ENCODE data around the gene MDFIC. TPM values are rescaled to one million over a fixed set of nuclear protein-coding genes. Genes with fewer than 3 reads are reported as not detected.

The MDFIC gene
- total RNA-seq, 1 experiment from 2014 or later, result 13.0 TPM

GRCh38 chr7:115052706-115053105, 130.8 kb downstream of the MDFIC start:
- H3K4me1 Mint-ChIP-seq (ENCODE audit: low read depth, unreplicated experiment), result peaks cover 8% of the 10 kb centered on the region
- H3K27ac Mint-ChIP-seq (ENCODE audit: unreplicated experiment), result no peak overlapping the region
- no peaks in the 10 kb centered on the region for H3K36me3 Mint-ChIP-seq (ENCODE audit: insufficient read depth, unreplicated experiment)
- BruUV-seq (replicated peaks), result no TSS peak
- no peak for DNase-seq
- intact Hi-C loops (cut with micrococcal nuclease; ENCODE audit: unreplicated experiment), result no loop called here
- no peak for TF ChIP-seq CTCF (IDR thresholded peaks at IDR 0.05; ENCODE audit: unreplicated experiment)
- H3K4me3 Mint-ChIP-seq (ENCODE audit: low read depth, unreplicated experiment), result no peak overlapping the region
- H3K9me3 Mint-ChIP-seq (ENCODE audit: low read depth, unreplicated experiment), result peaks cover 3% of the 10 kb centered on the region
- CTCF ChIA-PET, result no interaction called here
- H3K27me3 Mint-ChIP-seq (ENCODE audit: unreplicated experiment), result no peaks in the 10 kb centered on the region

GRCh38 chr7:115054478-115055065, 132.7 kb downstream of the MDFIC start:
- BruUV-seq (replicated peaks), result no TSS peak
- H3K4me1 Mint-ChIP-seq (ENCODE audit: low read depth, unreplicated experiment), result peaks cover 8% of the 10 kb centered on the region
- DNase-seq, result no peak
- no peaks in the 10 kb centered on the region for H3K27me3 Mint-ChIP-seq (ENCODE audit: unreplicated experiment)
- CTCF ChIA-PET, result no interaction called here
- TF ChIP-seq CTCF (IDR thresholded peaks at IDR 0.05; ENCODE audit: unreplicated experiment), result no peak
- no peak overlapping the region for H3K4me3 Mint-ChIP-seq (ENCODE audit: low read depth, unreplicated experiment)
- no peak overlapping the region for H3K27ac Mint-ChIP-seq (ENCODE audit: unreplicated experiment)
- H3K9me3 Mint-ChIP-seq (ENCODE audit: low read depth, unreplicated experiment), result peaks cover 3% of the 10 kb centered on the region
- intact Hi-C loops (cut with micrococcal nuclease; ENCODE audit: unreplicated experiment), result no loop called here
- no peaks in the 10 kb centered on the region for H3K36me3 Mint-ChIP-seq (ENCODE audit: insufficient read depth, unreplicated experiment)

- Mint-ChIP-seq H3K9me3 (ENCODE audit: low read depth, unreplicated experiment) (peaks cover 3% of the 10 kb centered on the region), H3K27ac (ENCODE audit: unreplicated experiment) (no peak overlapping the region), H3K4me1 (ENCODE audit: low read depth, unreplicated experiment) (peaks cover 8% of the 10 kb centered on the region), H3K27me3 (ENCODE audit: unreplicated experiment) (no peaks in the 10 kb centered on the region), H3K4me3 (ENCODE audit: low read depth, unreplicated experiment) (no peak overlapping the region), H3K36me3 (ENCODE audit: insufficient read depth, unreplicated experiment) (no peaks in the 10 kb centered on the region)
- CTCF ChIA-PET, result no interaction called here
- TF ChIP-seq CTCF (IDR thresholded peaks at IDR 0.05; ENCODE audit: unreplicated experiment), result no peak
- intact Hi-C loops (cut with micrococcal nuclease; ENCODE audit: unreplicated experiment), result no loop called here
- no TSS peak for BruUV-seq (replicated peaks)
- no peak for DNase-seq
Observed at GRCh38 chr7:115056019-115056418, 134.1 kb downstream of the MDFIC start.

GRCh38 chr7:115058726-115059125, 136.8 kb downstream of the MDFIC start:
- BruUV-seq (replicated peaks), result no TSS peak
- H3K27me3 Mint-ChIP-seq (ENCODE audit: unreplicated experiment), result no peaks in the 10 kb centered on the region
- peaks cover 3% of the 10 kb centered on the region for H3K9me3 Mint-ChIP-seq (ENCODE audit: low read depth, unreplicated experiment)
- no peak for TF ChIP-seq CTCF (IDR thresholded peaks at IDR 0.05; ENCODE audit: unreplicated experiment)
- no peak for DNase-seq
- H3K36me3 Mint-ChIP-seq (ENCODE audit: insufficient read depth, unreplicated experiment), result no peaks in the 10 kb centered on the region
- peaks cover 8% of the 10 kb centered on the region for H3K4me1 Mint-ChIP-seq (ENCODE audit: low read depth, unreplicated experiment)
- H3K27ac Mint-ChIP-seq (ENCODE audit: unreplicated experiment), result no peak overlapping the region
- intact Hi-C loops (cut with micrococcal nuclease; ENCODE audit: unreplicated experiment), result no loop called here
- CTCF ChIA-PET, result no interaction called here
- no peak overlapping the region for H3K4me3 Mint-ChIP-seq (ENCODE audit: low read depth, unreplicated experiment)
